Keratinocyte (primary cell): ENCODE measurements around the gene SLC2A4RG. TPM values are rescaled to one million over a fixed set of nuclear protein-coding genes. Genes with fewer than 3 reads are reported as not detected.

Source experiments
- DNase-seq: peaks from one replicate; pipeline ENCODE4 v3.0.0-alpha.2; 2011; ENCODE audit warnings: low read depth, missing footprints, low spot score
- FAIRE-seq: peaks from 2 replicates; lab custom pipeline; 2011; peaks lifted over from hg19 to GRCh38; lab: Jason Lieb, UNC
- H2AFZ ChIP-seq: 2 replicates; pipeline ENCODE4 v1.6.0; 2012; ENCODE audit warnings: low read length, control low read depth, inconsistent platforms; ENCODE audit not compliant: control insufficient read depth
- H3K27ac ChIP-seq: 2 replicates; pipeline ENCODE4 v1.5.1; 2011; ENCODE audit warnings: low read length; ENCODE audit not compliant: control insufficient read depth, insufficient read depth
- H3K27me3 ChIP-seq: 3 replicates; pipeline ENCODE4 v1.6.0; 2011; ENCODE audit warnings: low read length; ENCODE audit not compliant: control insufficient read depth, insufficient read depth; ENCODE audit errors: extremely low read depth
- H3K36me3 ChIP-seq, 2 experiments: 2 replicates in 1 of 2; 3 replicates in 1 of 2; pipeline ENCODE4 v1.5.1; 2011; ENCODE audit warnings: low read length in 2 of 2, mild to moderate bottlenecking in 1 of 2; ENCODE audit not compliant: control insufficient read depth in 2 of 2, insufficient read depth in 2 of 2; ENCODE audit errors: extremely low read depth in 1 of 2
- H3K4me1 ChIP-seq: 3 replicates; pipeline ENCODE4 v1.5.1; 2011; ENCODE audit warnings: low read length; ENCODE audit not compliant: control insufficient read depth, insufficient read depth; ENCODE audit errors: extremely low read depth
- H3K4me2 ChIP-seq: 3 replicates; pipeline ENCODE4 v1.6.0; 2011; ENCODE audit warnings: low read depth, low read length; ENCODE audit not compliant: control insufficient read depth, insufficient read depth; ENCODE audit errors: extremely low read depth
- H3K4me3 ChIP-seq, 3 experiments: fragments of 200-600 bp in 1 of 3; sonication (generic) in 1 of 3; 2 replicates in 2 of 3; 3 replicates in 1 of 3; pipeline ENCODE4 v1.5.1; 2011 to 2016; ENCODE audit warnings: low read length in 3 of 3, mild to moderate bottlenecking in 3 of 3, control low read depth in 2 of 3, inconsistent platforms in 1 of 3, low read depth in 1 of 3, mixed read lengths in 1 of 3, mixed run types in 1 of 3, moderate library complexity in 1 of 3; ENCODE audit not compliant: control insufficient read depth in 2 of 3, insufficient read depth in 2 of 3; ENCODE audit errors: extremely low read depth in 1 of 3
- H3K79me2 ChIP-seq: 2 replicates; pipeline ENCODE4 v1.6.0; 2012; ENCODE audit warnings: low read length; ENCODE audit not compliant: control insufficient read depth, insufficient read depth
- H3K9ac ChIP-seq: 3 replicates; pipeline ENCODE4 v1.6.0; 2011; ENCODE audit warnings: low read length; ENCODE audit not compliant: control insufficient read depth, insufficient read depth; ENCODE audit errors: extremely low read depth
- H3K9me1 ChIP-seq: 3 replicates; pipeline ENCODE4 v1.6.0; 2011; ENCODE audit warnings: low read length; ENCODE audit not compliant: control insufficient read depth, insufficient read depth; ENCODE audit errors: extremely low read depth
- H3K9me3 ChIP-seq: 2 replicates; pipeline ENCODE4 v1.5.1; 2012; ENCODE audit warnings: low read depth, low read length; ENCODE audit not compliant: control insufficient read depth
- H4K20me1 ChIP-seq: 3 replicates; pipeline ENCODE4 v1.6.0; 2011; ENCODE audit warnings: low read length; ENCODE audit not compliant: control insufficient read depth, insufficient read depth; ENCODE audit errors: extremely low read depth
- CTCF ChIP-seq, 3 experiments: IDR thresholded peaks in 1 of 3; conservative IDR thresholded peaks in 1 of 3; optimal IDR thresholded peaks in 1 of 3; 2 replicates in 2 of 3; 3 replicates in 1 of 3; pipeline versions ENCODE3 to v1.5.1; 2011; ENCODE audit warnings: low read length in 3 of 3, mild to moderate bottlenecking in 3 of 3, moderate library complexity in 2 of 3, control low read depth in 1 of 3, inconsistent platforms in 1 of 3; ENCODE audit not compliant: insufficient read depth in 2 of 3; ENCODE audit errors: extremely low read depth in 1 of 3
- EZH2 ChIP-seq: IDR thresholded peaks from one replicate; pipeline ENCODE4 v1.6.1; 2012; ENCODE audit warnings: inconsistent platforms, mild to moderate bottlenecking, low read length, moderate library complexity
- dilution Hi-C: fragments of 300-500 bp; cut with MboI; formaldehyde crosslinking; loops from one replicate; pipeline ENCODE4 v1.7.0; 2020; ENCODE audit warnings: low sequenced_read_pairs; ENCODE audit not compliant: extremely low pct_ligation_motif_present
- polyA plus RNA-seq, 5 experiments: library from polyadenylated mRNA; depleted of rRNA in 3 of 5; stranded (reverse) in 3 of 5; stranded (forward) in 1 of 5; unstranded in 1 of 5; fragments of >200 nt; gene quantifications; 1 replicate in 1 of 5; 2 replicates in 3 of 5; 3 replicates in 1 of 5; pipeline versions ENCODE4 v1.2.1 to v1.2.3, GENCODE V29; 2011 to 2012; ENCODE audit warnings: missing spikeins in 2 of 5, low read depth in 1 of 5, low replicate concordance in 1 of 5

The SLC2A4RG gene
- polyA plus RNA-seq, 1 donor (not counting 4 experiments of a cell fraction or from before 2014, with no cell fraction given) = 23.5 TPM

- H3K9ac ChIP-seq = no peak overlapping the region
- no peaks in the 10 kb centered on the region for H3K9me1 ChIP-seq
- no peak for FAIRE-seq
- H3K27ac ChIP-seq = no peak overlapping the region
- no peak overlapping the region for H3K4me2 ChIP-seq
- dilution Hi-C loops = no loop called here
- no peak overlapping the region for H2AFZ ChIP-seq
- no peak for DNase-seq
- peaks cover 2 to 7% of the 10 kb centered on the region in 2 experiments for H3K36me3 ChIP-seq
- no peaks in the 10 kb centered on the region for H3K9me3 ChIP-seq
- TF ChIP-seq CTCF (optimal IDR thresholded peaks at IDR 0.05 in 1 of 3, IDR thresholded peaks at IDR 0.05 in 1 of 3, conservative IDR thresholded peaks at IDR 0.05 in 1 of 3; ENCODE audit: extremely low read depth in 1 of 3, insufficient read depth in 2 of 3, low read length in 3 of 3) = no peak
- no peak for TF ChIP-seq EZH2
- H3K27me3 ChIP-seq = no peaks in the 10 kb centered on the region
- peaks cover 8% of the 10 kb centered on the region for H3K4me1 ChIP-seq
- no peaks in the 10 kb centered on the region for H4K20me1 ChIP-seq
- no peaks in the 10 kb centered on the region for H3K79me2 ChIP-seq
- no peak overlapping the region for H3K4me3 ChIP-seq
Measured at GRCh38 chr20:63745961-63746731, 6.6 kb downstream of the SLC2A4RG start.

- no peak overlapping the region for H3K27ac ChIP-seq
- no peaks in the 10 kb centered on the region for H4K20me1 ChIP-seq
- dilution Hi-C loops = no loop called here
- no peak overlapping the region for H2AFZ ChIP-seq
- TF ChIP-seq EZH2 (no peak), CTCF (optimal IDR thresholded peaks at IDR 0.05 in 1 of 3, IDR thresholded peaks at IDR 0.05 in 1 of 3, conservative IDR thresholded peaks at IDR 0.05 in 1 of 3; ENCODE audit: extremely low read depth in 1 of 3, insufficient read depth in 2 of 3, low read length in 3 of 3) (no peak)
- DNase-seq (no peak), FAIRE-seq (no peak)
- H3K36me3 ChIP-seq = peaks cover 2 to 3% of the 10 kb centered on the region in 2 experiments
- H3K9me1 ChIP-seq = no peaks in the 10 kb centered on the region
- H3K4me1 ChIP-seq = peaks cover 1% of the 10 kb centered on the region
- no peak overlapping the region for H3K9ac ChIP-seq
- H3K4me3 ChIP-seq = no peak overlapping the region
- H3K79me2 ChIP-seq = no peaks in the 10 kb centered on the region
- H3K9me3 ChIP-seq = no peaks in the 10 kb centered on the region
- H3K27me3 ChIP-seq = no peaks in the 10 kb centered on the region
- no peak overlapping the region for H3K4me2 ChIP-seq
Measured at GRCh38 chr20:63746751-63747315, 7.3 kb downstream of the SLC2A4RG start.
